Embryonic facial prominence (tissue), 1 donor: ENCODE data around the gene SH3RF3.
"Not testable (repeated sequence)": the region's sequence is repeated elsewhere in the genome, so short reads cannot be mapped to it uniquely, and the experiment has no call there.

Experiments used
- DNase-seq: peaks from one replicate; pipeline ENCODE4 v3.0.0-alpha.2; 2016; ENCODE audit errors: extremely low spot score

The SH3RF3 gene

DNA sequence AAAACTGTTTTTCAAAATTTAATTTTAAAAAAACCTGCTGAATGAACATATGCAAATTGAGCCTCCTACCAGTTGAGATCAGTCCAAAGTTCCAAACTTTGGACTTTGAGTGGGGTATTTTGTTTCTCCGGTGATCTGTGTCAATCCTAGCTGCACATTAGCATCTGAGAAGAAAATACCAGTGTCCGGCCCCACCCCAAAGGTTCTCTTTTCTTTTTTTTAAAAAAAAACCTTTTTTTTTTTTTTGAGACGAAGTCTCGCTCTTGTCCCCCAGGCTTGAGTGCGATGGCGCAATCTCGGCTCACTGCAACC, 393.0 kb downstream of the SH3RF3 start:
- DNase-seq, result no peak

GRCh38 chr2:109523121-109523520, 394.1 kb downstream of the SH3RF3 start:
- DNase-seq, result no peak

DNA sequence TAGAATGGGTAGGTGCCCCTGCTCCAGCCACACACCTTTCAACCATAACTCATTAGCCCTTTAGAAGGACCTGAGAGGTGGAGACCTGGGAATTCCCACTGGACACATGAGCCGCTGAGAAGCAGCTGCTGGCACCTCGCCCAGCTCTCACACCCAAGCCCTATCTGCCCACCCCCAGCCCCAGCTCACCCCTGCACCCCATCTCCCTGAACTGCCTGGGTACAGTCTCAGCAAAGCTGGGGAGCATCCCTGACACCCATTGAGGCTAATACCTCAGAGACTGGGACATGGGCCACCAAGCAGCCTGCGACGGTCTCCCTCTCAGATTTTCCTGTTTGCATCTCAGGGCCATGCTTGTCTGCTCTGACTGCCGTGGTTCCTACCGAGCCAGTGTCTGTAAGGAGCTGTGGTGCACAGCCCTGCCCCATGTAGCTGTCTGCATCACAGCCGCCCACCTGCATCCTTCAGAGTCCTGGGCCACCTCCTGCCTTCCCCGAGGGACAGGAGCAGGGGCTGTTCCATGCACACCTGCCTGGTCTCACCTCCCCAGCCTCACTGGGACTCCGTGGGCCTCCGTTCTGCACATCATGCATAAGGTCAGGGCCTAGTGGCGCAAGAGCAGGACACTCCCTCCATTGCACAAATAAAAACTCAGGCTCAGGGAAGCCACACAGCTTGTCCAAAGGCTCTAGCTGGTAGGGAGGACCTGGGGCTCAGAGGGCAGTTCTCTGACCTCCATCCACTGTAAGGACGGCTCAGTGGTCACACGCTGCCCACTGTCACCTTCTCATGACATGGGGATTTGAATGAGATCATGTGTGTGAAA, 394.7 kb downstream of the SH3RF3 start:
- DNase-seq, result no peak

GRCh38 chr2:109525836-109526235, 396.8 kb downstream of the SH3RF3 start:
- DNase-seq, result no peak

DNA sequence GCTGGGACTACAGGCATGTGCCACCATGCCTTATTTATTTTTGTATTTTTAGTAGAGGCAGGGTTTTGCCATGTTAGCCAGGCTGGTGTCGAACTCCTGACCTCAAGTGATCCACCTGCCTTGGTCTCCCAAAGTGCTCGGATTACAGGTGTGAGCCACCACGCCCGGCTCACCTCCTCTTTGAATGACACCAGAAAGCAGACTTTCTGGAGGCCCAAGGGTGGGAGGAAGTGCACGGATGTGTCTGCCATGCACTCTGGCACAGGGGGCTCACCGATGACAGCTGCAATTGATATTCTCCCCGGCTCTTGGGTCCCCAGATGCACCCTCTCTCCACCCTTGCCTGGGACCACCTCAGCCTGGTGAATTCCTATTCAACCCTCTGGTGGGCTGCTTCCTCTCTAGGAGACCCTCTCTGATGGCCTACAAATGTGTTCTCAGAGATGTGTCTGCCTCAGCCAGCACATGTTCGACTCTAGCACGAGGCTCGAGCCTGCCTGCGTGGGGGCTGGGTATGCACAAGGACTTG, 397.5 kb downstream of the SH3RF3 start:
- no peak for DNase-seq

DNA sequence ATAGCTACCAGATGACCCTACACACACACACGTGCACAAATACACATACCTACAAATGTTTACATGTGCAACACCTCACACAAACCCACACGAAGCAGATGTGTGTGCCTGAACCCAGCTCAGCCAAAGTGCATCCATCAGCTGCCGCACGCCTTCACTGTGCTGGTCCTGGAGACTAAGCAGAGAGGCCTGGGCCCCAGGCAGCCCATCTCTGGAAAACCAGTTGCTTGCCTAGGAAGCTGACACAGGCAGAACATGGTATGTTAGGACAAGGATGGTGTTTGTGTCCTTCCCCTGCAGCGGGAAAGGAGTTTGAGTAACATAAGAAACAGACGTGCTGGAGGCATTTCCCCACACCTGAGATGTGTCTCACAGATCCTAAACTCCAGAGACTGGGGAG, 398.1 kb downstream of the SH3RF3 start:
- DNase-seq, result no peak

- no peak for DNase-seq
Observed at GRCh38 chr2:109527846-109528705, 399.1 kb downstream of the SH3RF3 start.

- no peak for DNase-seq
Observed at GRCh38 chr2:109528811-109529501, 400.0 kb downstream of the SH3RF3 start.

DNA sequence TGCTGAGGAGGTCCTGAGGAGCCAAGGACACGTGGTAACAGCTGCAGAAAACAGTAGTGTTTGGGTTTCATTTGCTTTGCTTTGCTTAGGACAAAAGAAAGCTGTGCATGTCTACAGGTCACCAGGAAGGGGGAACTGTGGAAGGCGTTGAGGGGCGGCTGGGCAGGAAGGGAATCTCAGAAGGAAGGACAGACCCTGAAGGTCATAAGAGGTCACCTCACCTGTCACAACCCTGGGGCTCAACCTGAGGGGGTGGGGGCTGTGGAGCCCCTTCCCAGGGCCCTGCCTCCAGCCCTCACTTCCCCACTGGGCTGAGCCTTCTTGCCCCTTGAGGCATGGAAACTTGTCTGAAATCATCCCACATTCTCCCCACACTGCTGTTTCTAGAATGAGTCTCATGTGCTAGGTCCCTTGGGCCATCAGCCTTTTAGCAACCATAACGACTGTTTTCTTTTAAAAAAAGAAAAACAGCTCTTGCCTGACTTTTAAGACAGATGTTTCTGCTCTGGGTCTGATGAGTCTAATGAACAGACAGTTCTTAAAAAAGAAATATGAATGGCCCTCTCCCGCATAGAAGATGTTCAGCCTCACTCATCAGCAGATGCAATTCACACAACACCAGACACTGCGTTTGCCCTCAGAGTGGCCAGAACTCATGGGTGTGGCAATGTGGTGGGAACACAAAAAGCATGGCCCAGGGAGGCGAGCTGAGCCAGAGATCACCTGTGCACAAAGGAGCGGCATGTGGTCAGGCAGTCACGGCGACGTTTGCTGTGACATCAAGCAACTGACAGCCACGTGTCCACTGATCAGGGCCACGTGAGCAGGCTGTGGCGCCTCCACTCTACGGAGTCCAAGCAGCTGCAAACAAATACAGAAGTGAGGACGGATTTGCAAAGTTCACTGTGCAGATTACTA, 400.8 kb downstream of the SH3RF3 start:
- no peak for DNase-seq

DNA sequence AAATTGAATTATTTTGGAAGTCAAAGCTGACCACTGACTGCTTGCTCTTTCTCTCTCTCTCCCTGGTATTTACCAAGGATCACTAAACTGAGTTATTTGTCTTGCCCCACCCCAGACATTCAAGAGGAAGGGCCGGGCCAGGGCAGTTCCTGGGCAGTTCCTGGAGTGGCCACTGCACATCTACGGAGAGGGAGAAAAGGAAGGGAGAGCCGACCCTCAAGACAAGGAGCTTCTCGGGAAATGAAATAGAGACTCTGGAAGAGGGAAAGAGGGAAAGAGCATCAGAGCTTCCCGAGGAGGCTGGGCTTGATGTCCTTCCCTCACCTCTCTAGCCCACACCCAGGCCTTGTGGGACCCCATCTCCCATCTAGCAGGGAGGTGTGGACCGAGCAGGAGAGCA, 401.7 kb downstream of the SH3RF3 start:
- no peak for DNase-seq

DNA sequence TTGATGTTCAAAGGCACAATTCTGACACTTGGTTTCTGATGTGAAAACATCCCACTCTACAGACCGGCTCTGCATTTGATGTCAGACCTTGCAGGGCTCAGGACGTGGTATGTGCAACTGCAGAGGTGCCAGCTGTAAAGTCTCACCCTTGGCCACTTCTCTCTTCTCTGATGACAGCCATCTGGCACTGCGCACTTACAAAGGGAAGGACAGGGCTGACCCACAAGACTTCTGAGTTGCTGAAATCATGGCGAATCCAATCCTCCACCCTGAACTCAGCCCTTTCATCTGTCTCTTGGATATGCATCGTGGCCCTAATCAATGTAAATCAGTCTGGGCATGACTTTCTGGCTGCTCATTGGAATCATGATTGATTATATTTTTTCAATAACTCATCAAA, 402.2 kb downstream of the SH3RF3 start:
- DNase-seq, result no peak

- no peak for DNase-seq
Observed at GRCh38 chr2:109531896-109532727, 403.1 kb downstream of the SH3RF3 start.

DNA sequence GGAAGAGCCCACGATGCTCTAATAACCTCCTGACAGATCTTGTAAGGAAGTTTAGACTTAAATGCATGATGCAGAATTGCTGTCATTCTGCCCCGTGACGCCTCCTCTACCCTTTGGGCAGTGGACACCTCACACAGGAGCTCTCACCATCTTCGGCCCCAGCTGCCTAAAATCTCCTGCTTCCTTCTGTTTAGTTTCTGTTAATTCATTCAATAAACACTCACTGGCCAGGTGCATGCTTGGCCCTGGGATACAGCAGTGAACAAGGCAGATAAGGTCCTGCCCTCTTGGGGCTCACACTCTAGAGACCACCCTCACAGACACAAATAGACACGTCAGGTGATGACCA, 403.7 kb downstream of the SH3RF3 start:
- DNase-seq, result no peak

- DNase-seq, result no peak
Observed at GRCh38 chr2:109533823-109534222, 404.8 kb downstream of the SH3RF3 start.

DNA sequence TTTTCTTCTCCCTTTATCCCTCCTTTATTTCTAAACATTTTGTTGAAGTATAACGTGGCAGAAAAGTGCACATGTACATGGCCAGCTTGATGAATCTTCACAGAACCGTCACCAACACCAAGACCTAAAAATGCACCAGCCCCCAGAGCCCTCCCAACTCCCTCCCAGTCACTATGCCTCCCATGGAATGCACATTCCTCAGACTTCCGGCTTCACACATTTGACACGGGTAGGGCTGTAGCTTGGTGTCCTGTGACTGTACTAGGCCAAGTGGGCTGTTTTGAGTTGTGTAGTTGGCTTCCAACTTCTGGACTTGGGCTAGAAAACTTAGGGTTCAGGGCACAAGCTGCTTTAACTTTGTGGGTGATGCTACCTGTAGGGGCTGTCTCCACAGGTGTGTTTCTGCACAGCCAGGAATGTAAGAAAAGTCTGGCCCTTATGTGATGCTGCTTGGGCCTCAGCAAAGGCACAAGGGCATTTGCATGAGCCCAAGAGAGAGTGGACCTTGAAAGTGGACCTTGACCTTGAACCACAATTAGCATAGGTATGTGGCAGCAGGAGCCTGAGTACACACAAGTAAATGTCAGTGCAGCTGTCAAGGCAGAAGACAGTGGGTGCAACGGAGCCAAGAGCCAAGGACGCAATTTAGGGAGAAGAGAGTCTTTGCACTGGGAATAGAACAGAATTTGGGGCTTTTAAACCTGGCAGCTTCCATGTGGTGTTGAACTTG, 406.4 kb downstream of the SH3RF3 start:
- no peak for DNase-seq

- not testable (repeated sequence) for DNase-seq
Observed at GRCh38 chr2:109536556-109536955, 407.6 kb downstream of the SH3RF3 start.

- DNase-seq, result no peak
Observed at GRCh38 chr2:109537565-109538222, 408.7 kb downstream of the SH3RF3 start.

GRCh38 chr2:109538546-109538945, 409.5 kb downstream of the SH3RF3 start:
- DNase-seq, result no peak

- DNase-seq, result no peak
Observed at GRCh38 chr2:109542384-109542783, 413.4 kb downstream of the SH3RF3 start.
